Neural cell (in vitro differentiated cells): ENCODE results near the gene DNAL4. TPM values are rescaled to one million over a fixed set of nuclear protein-coding genes. Genes with fewer than 3 reads are reported as not detected.

Experiments used
- H2AFZ ChIP-seq: fragments of 200-600, 300-800 bp; sonication (generic), shearing (Covaris generic); 2 replicates; pipeline ENCODE4 v1.6.0; 2014; ENCODE audit warnings: low read depth, mild to moderate bottlenecking, antibody characterized with exemption, low read length, moderate library complexity
- H3F3A ChIP-seq: fragments of 200-600 bp; shearing (Covaris generic); 2 replicates; pipeline ENCODE4 v1.6.1; 2016; ENCODE audit warnings: mild to moderate bottlenecking, moderate library complexity, mixed read lengths, antibody characterized with exemption, low read length; ENCODE audit not compliant: insufficient read depth, poor library complexity, severe bottlenecking
- H3K27ac ChIP-seq: fragments of 200-600, 300-800 bp; sonication (generic), shearing (Covaris generic); 2 replicates; pipeline ENCODE4 v1.5.1; 2014; ENCODE audit warnings: mild to moderate bottlenecking, low read length, moderate library complexity
- H3K27me3 ChIP-seq: fragments of 300-800, 200-600 bp; sonication (generic), shearing (Covaris generic); 2 replicates; pipeline ENCODE4 v1.6.0; 2014; ENCODE audit warnings: mild to moderate bottlenecking, low read depth, low read length, moderate library complexity; ENCODE audit not compliant: insufficient read depth
- H3K36me3 ChIP-seq: fragments of 300-800, 200-600 bp; sonication (generic), shearing (Covaris generic); 2 replicates; pipeline ENCODE4 v1.5.1; 2014; ENCODE audit warnings: mild to moderate bottlenecking, antibody characterized with exemption, low read length, moderate library complexity; ENCODE audit not compliant: insufficient read depth
- H3K4me2 ChIP-seq: fragments of 300-800, 200-600 bp; sonication (generic), shearing (Covaris generic); 2 replicates; pipeline ENCODE4 v1.6.0; 2014; ENCODE audit warnings: mild to moderate bottlenecking, low read length
- H3K4me3 ChIP-seq: fragments of 300-800, 200-600 bp; sonication (generic), shearing (Covaris generic); 2 replicates; pipeline ENCODE4 v1.5.1; 2014; ENCODE audit warnings: mild to moderate bottlenecking, low read length, moderate library complexity
- H3K79me2 ChIP-seq: fragments of 200-600 bp; shearing (Covaris generic); replicated peaks from 2 replicates; pipeline ENCODE4 v1.6.0; 2014; ENCODE audit warnings: mild to moderate bottlenecking, low read length, moderate library complexity; ENCODE audit not compliant: insufficient read depth
- H3K9ac ChIP-seq: fragments of 300-800, 200-600 bp; sonication (generic), shearing (Covaris generic); 2 replicates; pipeline ENCODE4 v1.6.1; 2016; ENCODE audit warnings: mild to moderate bottlenecking, low read length, mixed read lengths
- H3K9me2 ChIP-seq: fragments of 200-600 bp; shearing (Covaris generic); 2 replicates; pipeline ENCODE4 v1.6.1; 2016; ENCODE audit warnings: mild to moderate bottlenecking, low read length, mixed read lengths; ENCODE audit not compliant: insufficient read depth
- H3K9me3 ChIP-seq: fragments of 200-600, 300-800 bp; sonication (generic), shearing (Covaris generic); 2 replicates; pipeline ENCODE4 v1.6.1; 2016; ENCODE audit warnings: mild to moderate bottlenecking, mixed run types, low read length, moderate library complexity, mixed read lengths
- H4K20me1 ChIP-seq: fragments of 200-600 bp; shearing (Covaris generic); 2 replicates; pipeline ENCODE4 v1.6.1; 2016; ENCODE audit warnings: mild to moderate bottlenecking, mixed run types; ENCODE audit not compliant: insufficient read depth
- EP300 ChIP-seq: fragments of 450-650 bp; conservative IDR thresholded peaks from 2 replicates; pipeline ENCODE4 v1.6.1; 2014; ENCODE audit warnings: antibody characterized with exemption, mild to moderate bottlenecking, moderate library complexity; ENCODE audit not compliant: poor library complexity, severe bottlenecking
- EZH2 ChIP-seq: fragments of 200-600, 300-800 bp; shearing (Covaris generic), sonication (generic); IDR thresholded peaks from 2 replicates; pipeline ENCODE4 v1.6.1; 2014; ENCODE audit warnings: antibody characterized with exemption, low read length, borderline replicate concordance, mild to moderate bottlenecking; ENCODE audit not compliant: insufficient read depth, poor library complexity, severe bottlenecking
- MXI1 ChIP-seq: fragments of 450-650 bp; conservative IDR thresholded peaks from 2 replicates; pipeline ENCODE4 v1.6.1; 2014; ENCODE audit warnings: antibody characterized with exemption, mild to moderate bottlenecking; ENCODE audit not compliant: poor library complexity, severe bottlenecking
- POLR2AphosphoS5 ChIP-seq: IDR thresholded peaks from 2 replicates; pipeline ENCODE4 v1.6.1; 2012
- RAD21 ChIP-seq: fragments of 450-650 bp; conservative IDR thresholded peaks from 2 replicates; pipeline ENCODE4 v1.6.1; 2014; ENCODE audit warnings: antibody characterized with exemption, mild to moderate bottlenecking, moderate library complexity
- SMC3 ChIP-seq: fragments of 450-650 bp; conservative IDR thresholded peaks from 2 replicates; pipeline ENCODE4 v1.6.1; 2014; ENCODE audit warnings: antibody characterized with exemption, mild to moderate bottlenecking, moderate library complexity; ENCODE audit not compliant: poor library complexity
- TAF1 ChIP-seq: IDR thresholded peaks from 2 replicates; pipeline ENCODE4 v1.6.1; 2012; ENCODE audit warnings: low read depth
- polyA plus RNA-seq: library from polyadenylated mRNA; depleted of rRNA; stranded (reverse); fragments of >200 nt; gene quantifications from 2 replicates; pipeline ENCODE4 v1.2.3, GENCODE V29; 2014
- TF ChIP-seq, protein P1 (sequence below): IDR thresholded peaks from 2 replicates; pipeline ENCODE4 v1.6.1; 2012; ENCODE audit warnings: borderline replicate concordance
- TF ChIP-seq, protein P2 (sequence below): fragments of 450-650 bp; IDR thresholded peaks from 2 replicates; pipeline ENCODE4 v1.5.1; 2014; ENCODE audit warnings: antibody characterized with exemption, mild to moderate bottlenecking, moderate library complexity; ENCODE audit not compliant: poor library complexity, severe bottlenecking

The DNAL4 gene
- polyA plus RNA-seq, 1 donor from 2014 or later: 95.0 TPM

DNA sequence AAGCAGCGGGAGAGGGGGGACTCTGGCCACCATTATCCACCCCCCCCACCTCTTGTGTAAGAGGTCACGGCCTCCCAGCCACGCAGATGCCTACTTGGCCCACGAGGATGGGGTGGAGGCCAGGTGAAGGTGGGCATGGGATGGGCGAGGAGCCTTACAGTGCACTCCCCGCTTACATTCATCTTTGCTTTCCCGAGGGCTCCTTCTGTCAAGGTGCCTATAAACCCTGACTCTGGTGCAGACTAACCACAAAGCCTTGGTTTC lies 36.8 kb upstream of the DNAL4 start:
- Histone ChIP-seq H3K4me3 (no peak overlapping the region), H3K79me2 (no peaks in the 10 kb centered on the region), H2AFZ (no peak overlapping the region), H4K20me1 (no peaks in the 10 kb centered on the region), H3F3A (no peaks in the 10 kb centered on the region), H3K36me3 (no peaks in the 10 kb centered on the region), H3K4me2 (no peak overlapping the region), H3K9ac (no peak overlapping the region), H3K9me2 (no peaks in the 10 kb centered on the region), H3K27me3 (no peaks in the 10 kb centered on the region), H3K9me3 (no peaks in the 10 kb centered on the region), H3K27ac (no peak overlapping the region)
- no peak for TF ChIP-seq EZH2
- no peak for TF ChIP-seq MXI1
- no peak for TF ChIP-seq SMC3
- TF ChIP-seq POLR2AphosphoS5: no peak
- no peak for TF ChIP-seq RAD21
- TF ChIP-seq, protein P1, sequence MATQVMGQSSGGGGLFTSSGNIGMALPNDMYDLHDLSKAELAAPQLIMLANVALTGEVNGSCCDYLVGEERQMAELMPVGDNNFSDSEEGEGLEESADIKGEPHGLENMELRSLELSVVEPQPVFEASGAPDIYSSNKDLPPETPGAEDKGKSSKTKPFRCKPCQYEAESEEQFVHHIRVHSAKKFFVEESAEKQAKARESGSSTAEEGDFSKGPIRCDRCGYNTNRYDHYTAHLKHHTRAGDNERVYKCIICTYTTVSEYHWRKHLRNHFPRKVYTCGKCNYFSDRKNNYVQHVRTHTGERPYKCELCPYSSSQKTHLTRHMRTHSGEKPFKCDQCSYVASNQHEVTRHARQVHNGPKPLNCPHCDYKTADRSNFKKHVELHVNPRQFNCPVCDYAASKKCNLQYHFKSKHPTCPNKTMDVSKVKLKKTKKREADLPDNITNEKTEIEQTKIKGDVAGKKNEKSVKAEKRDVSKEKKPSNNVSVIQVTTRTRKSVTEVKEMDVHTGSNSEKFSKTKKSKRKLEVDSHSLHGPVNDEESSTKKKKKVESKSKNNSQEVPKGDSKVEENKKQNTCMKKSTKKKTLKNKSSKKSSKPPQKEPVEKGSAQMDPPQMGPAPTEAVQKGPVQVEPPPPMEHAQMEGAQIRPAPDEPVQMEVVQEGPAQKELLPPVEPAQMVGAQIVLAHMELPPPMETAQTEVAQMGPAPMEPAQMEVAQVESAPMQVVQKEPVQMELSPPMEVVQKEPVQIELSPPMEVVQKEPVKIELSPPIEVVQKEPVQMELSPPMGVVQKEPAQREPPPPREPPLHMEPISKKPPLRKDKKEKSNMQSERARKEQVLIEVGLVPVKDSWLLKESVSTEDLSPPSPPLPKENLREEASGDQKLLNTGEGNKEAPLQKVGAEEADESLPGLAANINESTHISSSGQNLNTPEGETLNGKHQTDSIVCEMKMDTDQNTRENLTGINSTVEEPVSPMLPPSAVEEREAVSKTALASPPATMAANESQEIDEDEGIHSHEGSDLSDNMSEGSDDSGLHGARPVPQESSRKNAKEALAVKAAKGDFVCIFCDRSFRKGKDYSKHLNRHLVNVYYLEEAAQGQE: no peak
- no peak for TF ChIP-seq TAF1
- TF ChIP-seq EP300: no peak
- TF ChIP-seq, protein P2, sequence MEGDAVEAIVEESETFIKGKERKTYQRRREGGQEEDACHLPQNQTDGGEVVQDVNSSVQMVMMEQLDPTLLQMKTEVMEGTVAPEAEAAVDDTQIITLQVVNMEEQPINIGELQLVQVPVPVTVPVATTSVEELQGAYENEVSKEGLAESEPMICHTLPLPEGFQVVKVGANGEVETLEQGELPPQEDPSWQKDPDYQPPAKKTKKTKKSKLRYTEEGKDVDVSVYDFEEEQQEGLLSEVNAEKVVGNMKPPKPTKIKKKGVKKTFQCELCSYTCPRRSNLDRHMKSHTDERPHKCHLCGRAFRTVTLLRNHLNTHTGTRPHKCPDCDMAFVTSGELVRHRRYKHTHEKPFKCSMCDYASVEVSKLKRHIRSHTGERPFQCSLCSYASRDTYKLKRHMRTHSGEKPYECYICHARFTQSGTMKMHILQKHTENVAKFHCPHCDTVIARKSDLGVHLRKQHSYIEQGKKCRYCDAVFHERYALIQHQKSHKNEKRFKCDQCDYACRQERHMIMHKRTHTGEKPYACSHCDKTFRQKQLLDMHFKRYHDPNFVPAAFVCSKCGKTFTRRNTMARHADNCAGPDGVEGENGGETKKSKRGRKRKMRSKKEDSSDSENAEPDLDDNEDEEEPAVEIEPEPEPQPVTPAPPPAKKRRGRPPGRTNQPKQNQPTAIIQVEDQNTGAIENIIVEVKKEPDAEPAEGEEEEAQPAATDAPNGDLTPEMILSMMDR: no peak

DNA sequence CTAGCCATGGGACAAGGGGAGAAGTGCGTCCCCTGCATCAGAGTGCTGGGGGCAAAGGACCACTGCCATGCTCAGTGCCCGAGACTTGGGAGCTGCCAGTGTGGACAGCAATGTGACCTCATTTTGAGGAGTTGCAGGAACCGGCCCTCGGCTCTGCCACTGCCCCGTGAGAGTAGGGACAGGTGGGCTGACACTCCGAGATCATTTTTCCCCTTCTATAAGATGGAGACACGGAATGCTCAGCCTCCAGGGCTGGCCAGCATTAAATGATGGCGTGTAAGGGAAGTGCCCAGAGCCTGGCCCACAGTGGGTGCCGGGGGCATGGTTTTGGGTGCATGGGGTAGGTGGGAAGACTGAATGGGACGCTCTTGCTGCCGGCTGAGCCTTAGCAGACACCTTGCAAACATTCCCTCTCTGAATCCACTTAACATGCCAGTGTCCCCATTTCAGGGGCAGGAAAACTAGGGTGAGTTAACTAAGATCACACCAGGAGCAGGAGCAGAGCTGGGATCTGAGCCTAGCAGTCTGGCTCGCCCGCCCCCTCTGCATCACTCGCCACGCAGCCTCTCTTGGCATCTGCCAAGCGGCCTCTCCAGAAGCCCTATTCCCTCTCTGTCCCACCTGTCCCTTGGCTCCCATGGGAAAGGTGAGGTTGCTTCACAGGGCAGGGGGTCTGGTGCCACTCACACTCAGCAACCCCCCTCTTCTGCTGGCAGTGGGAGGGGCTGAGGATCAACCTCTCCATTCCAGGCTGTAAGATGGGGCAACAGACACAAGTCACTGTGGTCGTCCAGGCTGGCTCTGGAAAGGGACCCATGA lies 36.3 kb upstream of the DNAL4 start:
- H3K79me2 ChIP-seq: no peaks in the 10 kb centered on the region
- H3K27ac ChIP-seq: no peak overlapping the region
- no peak overlapping the region for H2AFZ ChIP-seq
- no peaks in the 10 kb centered on the region for H3F3A ChIP-seq
- H4K20me1 ChIP-seq: no peaks in the 10 kb centered on the region
- no peaks in the 10 kb centered on the region for H3K27me3 ChIP-seq
- TF ChIP-seq RAD21 (no peak), EP300 (no peak), POLR2AphosphoS5 (no peak), TAF1 (no peak), MXI1 (no peak), EZH2 (no peak), SMC3 (no peak)
- TF ChIP-seq, protein P1: no peak
- TF ChIP-seq, protein P2: no peak
- H3K36me3 ChIP-seq: no peaks in the 10 kb centered on the region
- no peak overlapping the region for H3K4me2 ChIP-seq
- no peak overlapping the region for H3K4me3 ChIP-seq
- no peak overlapping the region for H3K9ac ChIP-seq
- H3K9me3 ChIP-seq: no peaks in the 10 kb centered on the region
- H3K9me2 ChIP-seq: no peaks in the 10 kb centered on the region
